Neural progenitor cell (in vitro differentiated cells): ENCODE results near the gene CYP27B1. TPM values are rescaled to one million over a fixed set of nuclear protein-coding genes. Genes with fewer than 3 reads are reported as not detected.
"Not testable (repeated sequence)": the region's sequence is repeated elsewhere in the genome, so short reads cannot be mapped to it uniquely, and the experiment has no call there.

Experiments used
- DNase-seq: peaks from one replicate; pipeline ENCODE4 v3.0.0-alpha.2; 2016; ENCODE audit warnings: low spot score
- H2AFZ ChIP-seq: fragments of 200-600 bp; sonication (generic); replicated peaks from 2 replicates; pipeline ENCODE4 v1.6.1; 2016; ENCODE audit warnings: antibody characterized with exemption
- H3F3A ChIP-seq: fragments of 200-600 bp; sonication (generic); 2 replicates; pipeline ENCODE4 v1.6.1; 2016; ENCODE audit warnings: antibody characterized with exemption, low read depth
- H3K27ac ChIP-seq: fragments of 200-600 bp; sonication (generic); 2 replicates; pipeline ENCODE4 v1.5.1; 2016; ENCODE audit warnings: mild to moderate bottlenecking
- H3K27me3 ChIP-seq: fragments of 200-600 bp; sonication (generic); 2 replicates; pipeline ENCODE4 v1.6.1; 2016; ENCODE audit warnings: mild to moderate bottlenecking, moderate library complexity
- H3K36me3 ChIP-seq: fragments of 200-600 bp; sonication (generic); 2 replicates; pipeline ENCODE4 v1.5.1; 2016
- H3K4me1 ChIP-seq: fragments of 200-600 bp; sonication (generic); 2 replicates; pipeline ENCODE4 v1.6.1; 2016; ENCODE audit warnings: mixed run types
- H3K4me2 ChIP-seq: fragments of 200-600 bp; sonication (generic); 2 replicates; pipeline ENCODE4 v1.6.1; 2016
- H3K4me3 ChIP-seq: fragments of 200-600 bp; sonication (generic); 2 replicates; pipeline ENCODE4 v1.5.1; 2016
- H3K79me2 ChIP-seq: fragments of 200-600 bp; sonication (generic); 2 replicates; pipeline ENCODE4 v1.6.1; 2016; ENCODE audit warnings: low read depth
- H3K9ac ChIP-seq: fragments of 200-600 bp; sonication (generic); 2 replicates; pipeline ENCODE4 v1.6.1; 2016
- H3K9me3 ChIP-seq: fragments of 200-600 bp; sonication (generic); 2 replicates; pipeline ENCODE4 v1.5.1; 2016; ENCODE audit warnings: low read depth
- H4K20me1 ChIP-seq: fragments of 200-600 bp; sonication (generic); 2 replicates; pipeline ENCODE4 v1.6.1; 2016; ENCODE audit warnings: low read depth
- H3K27ac Mint-ChIP-seq: 3 replicates; pipeline ENCODE4 v1.8.0; 2021; ENCODE audit warnings: mixed read lengths
- H3K27me3 Mint-ChIP-seq: 2 replicates; pipeline ENCODE4 v1.8.0; 2022; ENCODE audit warnings: low read depth, mild to moderate bottlenecking, inconsistent platforms, moderate library complexity, mixed read lengths; ENCODE audit not compliant: insufficient read depth
- H3K36me3 Mint-ChIP-seq: 3 replicates; pipeline ENCODE4 v1.8.0; 2021; ENCODE audit warnings: mixed read lengths
- H3K4me1 Mint-ChIP-seq: 3 replicates; pipeline ENCODE4 v1.8.0; 2021; ENCODE audit warnings: mixed read lengths
- H3K4me3 Mint-ChIP-seq: 3 replicates; pipeline ENCODE4 v1.8.0; 2021; ENCODE audit warnings: mild to moderate bottlenecking, moderate library complexity, mixed read lengths
- H3K9me3 Mint-ChIP-seq: 3 replicates; pipeline ENCODE4 v1.8.0; 2020; ENCODE audit warnings: mixed read lengths
- EZH2 ChIP-seq: fragments of 200-600 bp; sonication (generic); IDR thresholded peaks from 2 replicates; pipeline ENCODE4 v1.6.1; 2017; ENCODE audit warnings: antibody characterized with exemption, mild to moderate bottlenecking, moderate library complexity
- EZH2phosphoT487 ChIP-seq: fragments of 200-600 bp; sonication (generic); IDR thresholded peaks from 2 replicates; pipeline ENCODE4 v1.6.1; 2017; ENCODE audit warnings: antibody characterized with exemption
- total RNA-seq: library from RNA; depleted of rRNA; stranded (reverse); fragments of >200 nt; gene quantifications from 2 replicates; pipeline ENCODE4 v1.2.3, GENCODE V29; 2015; ENCODE audit warnings: low replicate concordance
- TF ChIP-seq, protein P1 (sequence below): fragments of 200-600 bp; sonication (generic); IDR thresholded peaks from 2 replicates; pipeline ENCODE4 v1.5.1; 2017; ENCODE audit warnings: antibody characterized with exemption, mild to moderate bottlenecking

Gene CYP27B1
- total RNA-seq, 1 donor from 2014 or later: 0.17 TPM

GRCh38 chr12:57775563-57776246 lies 8.8 kb upstream of the CYP27B1 start:
- H3K4me1 ChIP-seq: no peaks in the 10 kb centered on the region
- no peak overlapping the region for H3K4me3 ChIP-seq
- Mint-ChIP-seq H3K4me1 (peaks cover 13% of the 10 kb centered on the region), H3K27ac (no peak overlapping the region), H3K4me3 (no peak overlapping the region), H3K9me3 (peaks cover 2% of the 10 kb centered on the region), H3K36me3 (no peaks in the 10 kb centered on the region), H3K27me3 (peaks cover 5% of the 10 kb centered on the region)
- H2AFZ ChIP-seq: no peak overlapping the region
- no peaks in the 10 kb centered on the region for H3K36me3 ChIP-seq
- H3K27ac ChIP-seq: no peak overlapping the region
- H3K4me2 ChIP-seq: no peak overlapping the region
- DNase-seq: no peak
- H3K9ac ChIP-seq: no peak overlapping the region
- peaks cover 12% of the 10 kb centered on the region for H3K27me3 ChIP-seq
- H3K79me2 ChIP-seq: peaks cover 8% of the 10 kb centered on the region
- TF ChIP-seq, protein P1, sequence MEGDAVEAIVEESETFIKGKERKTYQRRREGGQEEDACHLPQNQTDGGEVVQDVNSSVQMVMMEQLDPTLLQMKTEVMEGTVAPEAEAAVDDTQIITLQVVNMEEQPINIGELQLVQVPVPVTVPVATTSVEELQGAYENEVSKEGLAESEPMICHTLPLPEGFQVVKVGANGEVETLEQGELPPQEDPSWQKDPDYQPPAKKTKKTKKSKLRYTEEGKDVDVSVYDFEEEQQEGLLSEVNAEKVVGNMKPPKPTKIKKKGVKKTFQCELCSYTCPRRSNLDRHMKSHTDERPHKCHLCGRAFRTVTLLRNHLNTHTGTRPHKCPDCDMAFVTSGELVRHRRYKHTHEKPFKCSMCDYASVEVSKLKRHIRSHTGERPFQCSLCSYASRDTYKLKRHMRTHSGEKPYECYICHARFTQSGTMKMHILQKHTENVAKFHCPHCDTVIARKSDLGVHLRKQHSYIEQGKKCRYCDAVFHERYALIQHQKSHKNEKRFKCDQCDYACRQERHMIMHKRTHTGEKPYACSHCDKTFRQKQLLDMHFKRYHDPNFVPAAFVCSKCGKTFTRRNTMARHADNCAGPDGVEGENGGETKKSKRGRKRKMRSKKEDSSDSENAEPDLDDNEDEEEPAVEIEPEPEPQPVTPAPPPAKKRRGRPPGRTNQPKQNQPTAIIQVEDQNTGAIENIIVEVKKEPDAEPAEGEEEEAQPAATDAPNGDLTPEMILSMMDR: peak; percentile 21
- TF ChIP-seq EZH2phosphoT487: no peak
- peaks cover 14% of the 10 kb centered on the region for H3F3A ChIP-seq
- no peaks in the 10 kb centered on the region for H3K9me3 ChIP-seq
- H4K20me1 ChIP-seq: no peaks in the 10 kb centered on the region

GRCh38 chr12:57775044-57775443 lies 8.2 kb upstream of the CYP27B1 start:
- Histone ChIP-seq H3K4me1 (no peaks in the 10 kb centered on the region), H3K27ac (no peak overlapping the region), H2AFZ (no peak overlapping the region), H3K79me2 (peaks cover 8% of the 10 kb centered on the region), H3K9ac (no peak overlapping the region), H3K4me2 (no peak overlapping the region), H3F3A (peaks cover 14% of the 10 kb centered on the region), H3K27me3 (peaks cover 12% of the 10 kb centered on the region), H4K20me1 (no peaks in the 10 kb centered on the region), H3K9me3 (no peaks in the 10 kb centered on the region), H3K36me3 (no peaks in the 10 kb centered on the region), H3K4me3 (no peak overlapping the region)
- TF ChIP-seq EZH2phosphoT487 (no peak), EZH2 (no peak)
- TF ChIP-seq, protein P1: no peak
- Mint-ChIP-seq H3K4me3 (no peak overlapping the region), H3K36me3 (peaks cover 4% of the 10 kb centered on the region), H3K4me1 (peaks cover 17% of the 10 kb centered on the region), H3K27me3 (peaks cover 5% of the 10 kb centered on the region), H3K9me3 (peaks cover 2% of the 10 kb centered on the region), H3K27ac (no peak overlapping the region)
- DNase-seq: no peak

DNA sequence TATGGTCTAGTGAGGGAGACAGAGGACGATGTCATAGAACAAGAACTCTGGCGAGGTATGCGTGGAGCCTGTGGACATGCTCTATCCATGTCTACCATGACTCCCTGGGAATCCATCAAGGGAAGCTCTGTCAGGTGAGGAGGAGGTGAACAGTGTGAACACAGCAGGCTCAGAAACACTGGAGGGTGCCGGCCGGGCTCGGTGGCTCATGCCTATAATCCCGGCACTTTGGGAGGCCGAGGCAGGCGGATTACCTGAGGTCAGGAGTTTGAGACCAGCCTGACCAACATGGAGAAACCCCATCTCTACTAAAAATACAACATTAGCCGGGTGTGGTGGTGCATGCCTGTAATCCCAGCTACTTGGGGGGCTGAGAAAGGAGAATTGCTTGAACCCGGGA lies 7.8 kb upstream of the CYP27B1 start:
- H3K4me3 Mint-ChIP-seq: peak overlapping the region; percentile 28
- not testable (repeated sequence) for H3K79me2 ChIP-seq

More for the DNA sequence above, 7.8 kb upstream of the CYP27B1 start:
- H3K9me3 Mint-ChIP-seq, H3K36me3 Mint-ChIP-seq, DNase-seq, H3K36me3 ChIP-seq, H3K4me3 ChIP-seq, H3K9me3 ChIP-seq, H3K27ac ChIP-seq, H3K27me3 Mint-ChIP-seq, H4K20me1 ChIP-seq, H2AFZ ChIP-seq, H3K9ac ChIP-seq, H3K4me1 ChIP-seq, H3K27ac Mint-ChIP-seq, H3K4me2 ChIP-seq: not testable (repeated sequence)
- H3K4me1 Mint-ChIP-seq: peaks cover 17% of the 10 kb centered on the region
- peaks cover 12% of the 10 kb centered on the region for H3K27me3 ChIP-seq
- peaks cover 14% of the 10 kb centered on the region for H3F3A ChIP-seq
